GM18517 (cell line): ENCODE results near the gene VPS50.
A peak's percentile ranks its signal among the peaks of the same experiment; 100 is the strongest.

Experiments used
- ATAC-seq: cut with Tn5 transposase; IDR thresholded peaks from one replicate; pipeline ENCODE4 v1.9.1; 2021; ENCODE audit warnings: mild to moderate bottlenecking, moderate library complexity; ENCODE audit not compliant: unreplicated experiment

The VPS50 gene, protein sequence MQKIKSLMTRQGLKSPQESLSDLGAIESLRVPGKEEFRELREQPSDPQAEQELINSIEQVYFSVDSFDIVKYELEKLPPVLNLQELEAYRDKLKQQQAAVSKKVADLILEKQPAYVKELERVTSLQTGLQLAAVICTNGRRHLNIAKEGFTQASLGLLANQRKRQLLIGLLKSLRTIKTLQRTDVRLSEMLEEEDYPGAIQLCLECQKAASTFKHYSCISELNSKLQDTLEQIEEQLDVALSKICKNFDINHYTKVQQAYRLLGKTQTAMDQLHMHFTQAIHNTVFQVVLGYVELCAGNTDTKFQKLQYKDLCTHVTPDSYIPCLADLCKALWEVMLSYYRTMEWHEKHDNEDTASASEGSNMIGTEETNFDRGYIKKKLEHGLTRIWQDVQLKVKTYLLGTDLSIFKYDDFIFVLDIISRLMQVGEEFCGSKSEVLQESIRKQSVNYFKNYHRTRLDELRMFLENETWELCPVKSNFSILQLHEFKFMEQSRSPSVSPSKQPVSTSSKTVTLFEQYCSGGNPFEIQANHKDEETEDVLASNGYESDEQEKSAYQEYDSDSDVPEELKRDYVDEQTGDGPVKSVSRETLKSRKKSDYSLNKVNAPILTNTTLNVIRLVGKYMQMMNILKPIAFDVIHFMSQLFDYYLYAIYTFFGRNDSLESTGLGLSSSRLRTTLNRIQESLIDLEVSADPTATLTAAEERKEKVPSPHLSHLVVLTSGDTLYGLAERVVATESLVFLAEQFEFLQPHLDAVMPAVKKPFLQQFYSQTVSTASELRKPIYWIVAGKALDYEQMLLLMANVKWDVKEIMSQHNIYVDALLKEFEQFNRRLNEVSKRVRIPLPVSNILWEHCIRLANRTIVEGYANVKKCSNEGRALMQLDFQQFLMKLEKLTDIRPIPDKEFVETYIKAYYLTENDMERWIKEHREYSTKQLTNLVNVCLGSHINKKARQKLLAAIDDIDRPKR

DNA sequence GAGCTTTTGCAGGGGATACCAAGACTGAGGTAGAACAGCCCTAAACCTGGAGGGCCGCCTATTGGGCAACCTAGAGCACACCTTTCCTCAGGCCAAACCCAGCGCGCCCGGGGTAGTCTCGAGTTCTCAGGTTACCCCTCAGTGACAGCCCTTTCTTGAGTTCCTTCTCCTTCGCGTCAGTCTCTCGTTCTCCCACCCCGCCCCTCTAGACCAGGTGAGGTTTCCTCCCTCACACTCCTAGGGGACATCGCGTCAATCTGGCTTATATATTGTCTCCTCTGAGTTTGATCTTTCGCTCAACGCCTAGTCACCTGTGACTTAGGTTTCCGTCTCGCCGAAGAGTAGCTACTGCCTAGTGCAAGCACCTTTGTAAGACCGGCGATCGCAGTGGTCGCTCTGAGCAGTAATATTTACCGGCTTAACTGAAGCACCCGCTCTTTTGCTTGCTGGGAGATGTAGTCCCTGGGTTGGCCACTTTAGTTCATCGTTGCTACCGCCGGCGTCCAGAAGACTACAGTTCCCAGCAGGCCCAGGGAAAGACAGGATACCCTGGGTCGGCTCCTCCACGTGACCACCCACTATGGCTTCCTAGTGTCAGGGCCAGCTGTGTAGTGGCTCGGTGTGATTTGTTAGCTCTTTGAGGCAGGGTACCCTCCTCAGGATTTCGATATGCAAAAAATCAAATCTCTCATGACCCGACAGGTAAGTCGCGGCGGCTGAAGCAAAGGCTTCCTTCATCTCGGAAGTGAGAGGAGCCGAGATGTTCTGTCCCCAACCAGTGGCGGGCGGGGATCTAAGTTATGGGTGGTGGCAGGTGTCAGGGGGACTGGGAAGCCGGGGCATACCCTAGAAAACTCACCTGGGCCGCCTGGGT is at the start of gene VPS50:
VPS50 (plus strand) TSS at position 568 of the 874 bp plus-strand sequence; CDS start at position 670, 102 bp downstream.
- ATAC-seq: peak; percentile 99

DNA sequence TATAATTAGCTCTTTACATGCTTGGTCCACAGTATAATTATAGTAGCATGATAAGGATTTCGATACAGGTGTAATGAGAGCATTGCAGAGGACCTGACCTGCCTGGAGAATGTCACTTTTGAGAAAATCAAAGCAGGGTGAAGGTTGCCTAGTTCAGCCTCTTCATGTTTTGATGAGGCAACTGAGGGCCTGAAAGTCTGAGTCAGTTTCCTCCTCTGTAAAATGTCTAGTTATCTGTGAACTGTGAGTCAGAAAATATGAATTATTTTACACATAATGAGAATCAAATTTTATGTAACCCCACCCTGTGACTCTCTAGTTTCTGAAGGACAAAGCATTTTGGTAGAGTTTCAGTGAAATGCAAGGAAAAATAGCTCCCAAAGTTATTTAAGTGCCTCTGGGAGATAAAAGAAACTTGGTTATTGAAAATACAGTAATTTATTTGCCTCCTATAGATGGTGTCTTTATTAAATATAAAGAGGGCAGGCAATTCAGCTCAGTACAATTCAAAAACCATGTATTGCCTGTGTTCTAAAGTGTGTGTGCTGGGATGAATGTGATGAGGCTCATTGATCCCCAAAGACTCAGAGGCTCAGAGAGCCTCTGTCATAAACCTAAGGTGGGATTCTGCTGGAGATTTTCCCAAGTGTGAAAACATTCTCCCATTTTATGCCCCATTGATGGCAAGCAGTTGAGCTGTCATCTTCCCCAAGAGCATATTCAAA is 46.7 kb upstream of the VPS50 start:
- no peak for ATAC-seq

DNA sequence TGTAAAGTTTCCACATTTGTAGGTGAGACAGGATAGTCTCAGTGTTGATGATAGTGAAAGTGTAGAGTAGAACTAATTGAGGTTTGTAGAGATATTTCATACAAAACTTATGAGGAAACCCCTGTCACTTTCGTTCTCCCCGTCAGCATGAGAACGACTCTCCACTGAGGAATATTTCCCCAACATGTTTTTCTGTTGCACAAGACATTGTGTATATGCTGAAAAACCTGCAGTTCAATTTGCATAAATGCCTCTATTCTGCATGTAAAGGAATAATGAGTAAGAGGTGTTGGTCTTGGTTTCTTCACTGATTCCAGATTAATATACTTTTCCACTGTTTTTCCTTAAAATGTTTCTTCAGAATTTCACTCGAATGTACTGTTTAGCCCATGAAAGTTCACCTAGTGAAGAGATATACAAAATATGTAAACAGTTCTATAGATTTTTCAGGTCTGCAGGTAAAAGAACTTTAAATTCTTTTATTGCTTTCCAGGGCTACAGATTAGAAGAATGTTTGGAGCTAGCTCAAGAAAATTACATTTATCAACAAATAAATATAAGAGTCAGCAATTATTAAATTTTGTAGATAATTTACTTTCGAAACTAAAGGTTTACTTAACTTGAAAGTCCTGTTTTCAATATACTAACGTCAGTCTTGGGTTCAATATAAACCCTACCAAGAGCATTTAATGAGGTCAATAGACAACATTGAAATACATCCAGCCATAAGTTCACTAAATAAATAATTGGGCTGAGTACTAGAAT is 43.1 kb upstream of the VPS50 start:
- no peak for ATAC-seq

DNA sequence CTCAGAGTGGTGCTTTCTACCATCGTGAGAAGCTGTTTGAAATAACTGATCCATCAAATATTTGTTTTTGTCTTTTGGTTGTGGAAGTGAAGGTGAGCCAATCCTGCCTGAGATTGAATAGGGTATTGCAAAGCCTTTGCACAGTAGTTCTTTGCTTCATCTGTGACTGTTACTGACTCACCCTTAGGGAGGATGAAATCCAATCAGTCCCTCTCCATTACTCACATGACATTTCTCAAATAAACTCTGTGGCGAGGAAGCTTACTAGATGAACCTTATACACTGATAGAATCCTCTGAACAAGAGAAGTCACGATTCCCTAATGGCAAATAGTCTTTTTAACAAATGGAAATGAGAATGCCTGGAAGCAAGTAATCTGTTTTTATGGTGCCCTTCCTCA is 37.8 kb upstream of the VPS50 start:
- no peak for ATAC-seq

DNA sequence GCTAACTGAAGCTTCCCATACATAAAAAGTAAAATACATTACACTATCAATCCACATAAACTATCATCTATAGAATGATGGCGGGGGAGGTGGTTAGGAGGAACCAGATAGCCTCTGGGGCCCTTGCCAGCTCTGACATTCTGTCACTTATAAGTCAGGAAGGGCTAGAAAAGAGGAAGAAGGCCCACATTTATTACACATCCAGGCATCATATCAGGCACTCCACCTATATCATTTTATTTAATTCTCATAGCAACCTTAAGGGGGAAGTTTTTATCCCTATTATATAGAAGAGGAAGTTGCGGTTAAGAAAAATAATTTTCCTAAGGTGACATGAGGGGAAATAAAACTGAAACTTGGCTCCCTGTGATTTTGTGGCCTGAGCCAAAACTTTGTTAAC is 35.8 kb upstream of the VPS50 start:
- ATAC-seq: no peak

DNA sequence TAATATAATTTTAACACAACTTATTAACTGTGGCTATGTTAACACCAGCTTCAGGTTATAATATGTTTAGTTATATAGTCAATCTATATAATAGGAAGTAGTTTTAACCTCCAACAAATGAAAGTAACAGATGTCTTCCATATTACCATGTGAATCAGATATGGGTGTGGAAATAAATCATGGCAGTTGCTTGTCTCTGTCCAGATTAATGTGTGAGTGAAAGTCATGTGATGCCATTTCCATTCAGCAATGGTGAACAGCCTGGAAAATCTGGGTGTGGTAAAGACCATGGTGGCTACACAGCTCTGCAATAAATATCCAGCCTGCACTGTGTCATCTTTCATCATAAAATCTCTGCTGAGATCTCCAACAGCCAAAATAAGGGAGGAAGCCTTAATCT is 33.7 kb upstream of the VPS50 start:
- no peak for ATAC-seq

DNA sequence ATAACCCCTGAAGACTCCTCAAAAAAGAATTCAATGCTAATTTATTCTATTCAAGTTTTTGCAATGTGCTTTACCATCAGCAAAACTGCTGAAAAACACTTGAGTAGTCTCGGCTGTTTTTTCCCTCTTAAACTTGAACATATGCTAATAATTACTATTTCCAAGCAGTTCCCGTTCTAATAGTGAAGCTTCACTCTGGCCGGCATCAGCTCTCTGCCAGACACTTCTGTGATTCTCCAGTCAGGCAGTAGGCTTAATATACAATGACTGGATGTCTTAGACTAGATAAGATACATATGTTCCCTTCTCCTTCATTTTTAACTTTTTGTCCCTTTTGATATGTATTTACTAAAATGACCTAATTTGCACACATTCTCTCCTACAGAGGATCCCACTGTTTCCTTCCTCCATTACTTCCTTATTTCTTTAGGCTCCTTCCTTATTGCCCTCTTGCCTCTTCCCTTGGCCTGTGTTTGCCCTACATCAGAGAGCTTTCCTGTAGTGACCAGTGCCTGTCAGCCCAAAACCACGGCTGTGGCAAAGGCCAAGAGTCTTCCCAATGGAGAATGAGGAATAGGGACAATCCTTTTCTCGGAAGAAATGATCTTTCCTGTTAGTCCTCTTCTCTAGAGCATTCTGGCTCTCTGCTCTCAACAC is 29.4 kb upstream of the VPS50 start:
- no peak for ATAC-seq

DNA sequence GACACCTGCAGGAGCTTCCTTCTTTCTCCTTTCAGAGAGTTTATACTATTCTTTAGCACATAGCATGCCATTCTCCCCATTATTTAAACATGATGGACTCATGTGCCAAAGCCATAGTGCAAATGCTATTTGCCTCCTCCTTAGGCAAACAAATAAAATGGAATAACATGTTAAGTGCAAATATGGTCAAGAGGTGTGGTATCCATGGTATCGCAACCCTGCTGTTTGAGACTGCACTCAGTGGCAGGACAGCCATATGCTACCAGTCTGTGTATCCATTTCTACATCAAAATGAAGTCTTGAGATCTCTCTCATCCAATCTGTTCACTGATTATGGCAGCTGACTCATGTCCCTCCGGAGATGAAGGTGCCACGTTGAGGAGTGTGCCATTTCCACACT is 28.7 kb upstream of the VPS50 start:
- ATAC-seq: no peak

DNA sequence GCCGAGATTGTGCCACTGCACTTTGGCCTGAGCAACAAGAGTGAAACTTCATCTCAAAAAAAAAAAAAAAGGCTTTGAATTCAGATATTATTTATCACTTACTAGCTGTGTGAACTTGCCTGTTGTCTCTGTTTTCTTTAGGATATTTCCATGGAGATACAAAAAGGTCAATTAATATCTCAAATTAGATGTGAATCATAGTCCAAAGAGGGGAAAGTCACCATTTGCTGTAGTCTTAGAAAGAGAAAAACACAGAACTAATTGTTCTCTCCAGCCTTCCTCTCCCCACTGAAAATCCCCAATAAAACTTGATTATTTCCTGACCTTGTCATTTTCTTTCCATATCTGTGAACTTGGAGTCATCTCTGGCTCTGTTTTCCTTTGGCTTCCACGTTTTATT is 27.1 kb upstream of the VPS50 start:
- ATAC-seq: no peak

DNA sequence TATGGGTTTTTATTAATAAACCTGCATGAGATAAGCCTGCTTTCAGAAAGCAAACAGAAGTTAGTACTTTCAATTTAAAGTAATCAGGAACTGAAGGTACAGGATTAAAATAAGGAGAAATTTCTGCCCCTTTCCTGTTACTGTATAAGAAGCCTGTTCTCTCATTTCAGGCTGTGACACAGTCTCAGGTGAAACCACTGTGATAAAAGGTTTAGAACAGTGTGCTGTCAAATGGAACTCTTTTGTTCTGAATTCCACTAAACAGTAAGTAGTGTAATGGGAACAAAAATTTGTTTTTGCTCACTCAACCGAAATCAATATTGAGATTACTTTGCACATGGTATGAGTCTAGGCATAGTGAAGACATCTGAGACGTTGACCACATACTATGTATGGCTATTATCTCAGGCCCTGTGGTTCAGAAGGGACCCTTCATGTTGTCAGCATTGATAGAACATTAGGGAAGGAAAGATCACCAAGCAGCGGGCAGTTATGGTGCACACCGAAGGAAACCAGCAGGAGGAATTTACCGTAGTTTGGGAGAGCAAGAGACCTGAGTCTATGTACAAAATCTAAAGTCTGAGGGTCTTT is 20.8 kb upstream of the VPS50 start:
- no peak for ATAC-seq

DNA sequence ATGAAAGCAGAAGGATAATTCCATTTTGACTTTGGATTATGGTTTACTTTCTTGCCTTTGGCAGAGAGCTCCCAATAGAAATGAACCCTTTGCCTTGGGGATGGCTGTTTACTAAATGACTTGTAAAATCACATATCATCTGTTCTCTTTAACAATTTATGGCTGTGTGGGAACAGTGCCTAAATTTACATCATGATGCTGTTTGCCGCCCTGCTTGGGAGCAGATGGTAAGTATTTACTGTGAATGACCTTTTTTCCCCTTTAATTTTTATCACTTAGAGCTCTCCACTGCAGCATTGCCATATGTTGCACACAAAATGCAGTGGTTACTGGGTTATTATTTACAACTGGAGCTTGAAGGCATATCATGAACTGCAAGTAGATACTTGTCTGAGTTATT is 19.3 kb upstream of the VPS50 start:
- ATAC-seq: no peak

DNA sequence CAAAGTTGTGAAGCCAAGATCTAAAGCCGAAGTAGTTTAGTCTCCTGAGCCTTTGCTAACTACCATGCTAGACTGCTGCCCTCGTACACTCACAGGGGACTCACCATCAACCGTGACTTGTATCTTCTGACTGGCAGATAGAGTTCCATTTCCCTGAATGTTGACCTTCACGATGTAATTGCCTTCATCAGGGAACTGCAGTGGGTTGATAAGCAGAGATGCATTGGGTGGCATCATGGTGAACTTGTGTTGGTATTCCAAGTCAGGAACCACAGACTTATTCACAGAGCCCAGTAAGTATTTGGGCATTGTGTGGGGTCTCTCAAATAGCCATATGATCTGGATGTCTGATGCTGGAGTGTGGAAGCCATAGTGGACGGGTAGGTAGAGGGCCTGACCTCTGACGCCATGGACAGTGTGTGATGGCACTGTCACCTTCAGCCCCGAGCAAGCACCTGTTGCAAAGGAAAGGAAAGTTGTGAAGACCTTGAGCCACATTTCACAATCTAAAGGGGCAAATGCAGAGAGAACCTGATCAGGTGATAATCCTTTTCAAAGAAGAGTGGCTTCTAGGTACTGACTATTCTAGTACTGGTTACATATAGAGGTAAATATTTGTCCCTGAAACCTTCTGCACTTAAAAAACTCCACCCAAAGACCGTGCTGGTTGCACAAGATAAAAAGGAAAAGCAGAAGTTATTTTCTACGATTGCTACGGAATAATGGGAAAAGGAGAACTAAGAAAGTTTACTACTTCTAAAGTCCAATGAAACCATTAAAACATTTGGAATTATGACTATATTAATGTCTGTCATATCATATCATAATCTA is 13.0 kb upstream of the VPS50 start:
- no peak for ATAC-seq

DNA sequence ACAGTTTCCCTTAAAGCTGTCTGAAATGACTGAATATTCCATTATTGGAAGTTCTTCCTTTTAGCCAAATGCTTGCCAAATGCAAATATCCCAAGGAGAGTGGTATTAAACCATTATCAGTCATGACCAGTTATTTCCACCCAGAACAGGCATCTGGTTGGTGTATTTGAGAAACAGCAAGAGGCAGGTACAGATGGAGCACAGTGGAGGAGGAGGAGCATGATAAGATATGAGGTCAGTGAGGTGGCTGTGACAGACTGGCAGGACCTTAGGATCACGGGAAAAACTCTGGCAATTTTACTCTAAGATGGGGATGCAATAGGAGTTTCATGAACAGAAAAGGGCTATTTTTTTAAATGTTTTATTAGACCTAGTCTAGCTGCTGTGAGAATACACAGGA is 12.3 kb upstream of the VPS50 start:
- ATAC-seq: no peak

DNA sequence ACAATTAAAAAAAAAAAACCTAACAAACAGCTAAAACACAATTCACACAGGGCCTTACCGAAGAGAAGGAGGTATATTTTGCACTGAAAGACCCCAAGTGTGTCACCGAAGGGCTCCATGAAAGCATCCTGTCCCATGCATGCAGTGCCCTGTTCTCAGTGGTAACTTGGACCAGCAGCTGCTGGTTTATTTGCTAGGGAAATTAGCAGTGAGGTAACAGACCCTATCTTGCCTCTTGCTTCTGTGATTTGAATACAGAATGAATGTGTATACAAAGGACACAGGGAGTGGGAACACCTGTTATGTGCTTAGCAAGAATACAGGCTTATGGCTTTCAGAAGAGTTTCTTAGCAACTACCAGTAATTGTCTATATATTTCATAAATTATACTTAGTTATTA is 5.9 kb upstream of the VPS50 start, which contains the start of gene HEPACAM2:
HEPACAM2 (minus strand) TSS at position 160 of the 400 bp plus-strand sequence.
- ATAC-seq: no peak

DNA sequence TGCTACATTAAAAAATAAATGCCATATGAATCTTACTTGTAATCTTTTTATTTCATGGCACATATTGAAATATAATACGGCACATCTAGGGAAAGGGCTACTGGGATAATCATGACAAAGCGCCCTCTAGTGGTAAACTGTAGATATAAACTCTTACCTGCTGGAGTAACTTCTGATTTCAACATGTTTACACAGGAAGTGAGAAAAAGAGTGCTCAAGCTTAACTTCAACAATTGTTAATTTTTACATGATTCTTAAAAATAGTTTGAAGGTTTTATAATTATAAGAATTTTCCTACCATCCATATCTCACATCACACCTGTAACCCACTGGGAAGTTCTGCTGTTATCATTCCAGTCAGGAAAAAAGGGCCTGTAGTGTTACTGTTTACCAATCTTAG is 3.9 kb upstream of the VPS50 start:
- peak; percentile 47 for ATAC-seq

DNA sequence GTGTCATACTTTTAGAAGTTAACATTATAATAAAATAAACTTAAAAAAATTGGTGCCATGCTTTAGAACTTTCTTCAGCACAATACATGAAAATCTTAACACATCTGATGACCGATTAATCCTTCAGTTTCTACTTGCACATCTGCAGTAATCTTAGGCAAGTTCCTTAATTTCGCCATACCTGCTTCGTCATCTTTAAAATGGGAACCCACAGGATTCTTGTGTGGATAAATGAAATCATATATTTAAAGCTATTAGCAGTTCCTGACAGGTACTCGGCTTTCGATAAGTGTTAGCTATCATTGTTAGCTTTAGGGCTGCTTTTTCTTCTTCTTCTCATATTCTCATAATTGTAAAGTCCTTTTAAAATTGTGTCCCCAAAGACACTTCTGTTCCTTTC is 907 bp upstream of the VPS50 start:
- ATAC-seq: no peak

DNA sequence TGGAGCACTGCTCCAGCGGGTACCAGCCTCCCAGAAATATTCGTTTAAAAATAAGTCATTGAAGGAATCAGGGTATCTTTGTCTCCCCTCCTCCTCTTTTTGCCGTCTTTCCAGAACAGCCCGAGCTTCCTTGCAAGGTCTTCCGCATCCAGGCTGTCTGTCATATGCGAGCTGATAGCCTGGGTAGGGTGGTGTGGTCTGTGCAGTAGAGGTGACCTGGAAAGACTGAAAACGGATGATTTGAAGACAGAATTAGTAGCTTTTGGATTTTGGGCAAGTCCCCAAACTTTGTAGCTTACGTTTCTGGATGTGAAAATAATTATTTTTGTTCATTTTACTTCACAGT is 480 bp downstream of the VPS50 start:
- ATAC-seq: no peak

DNA sequence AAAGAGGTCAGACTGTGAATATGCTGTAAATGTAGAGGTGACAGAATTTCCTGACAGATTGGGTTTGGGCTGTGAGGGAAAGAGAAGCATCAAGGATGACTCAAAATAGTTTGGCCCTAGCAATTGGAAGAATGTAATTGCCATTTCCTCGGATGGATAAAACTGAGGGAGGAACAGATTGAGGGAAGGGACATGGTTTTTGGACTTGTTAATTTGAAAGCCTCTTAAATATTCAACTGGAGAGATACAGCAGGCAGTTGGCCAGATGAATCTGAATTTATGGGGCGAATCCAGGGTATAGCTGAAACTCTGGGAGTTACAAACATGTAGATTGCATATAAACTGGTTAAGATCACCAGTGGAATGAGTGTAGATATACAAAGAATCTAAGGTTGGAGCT is 3.4 kb downstream of the VPS50 start:
- ATAC-seq: no peak
